Progenitor cell of endocrine pancreas (in vitro differentiated cells): ENCODE measurements around the gene FEZ2. TPM values are rescaled to one million over a fixed set of nuclear protein-coding genes. Genes with fewer than 3 reads are reported as not detected.

Experiments
- DNase-seq: peaks from one replicate; pipeline ENCODE4 v3.0.0; 2021; ENCODE audit warnings: low spot score; ENCODE audit not compliant: unreplicated experiment
- H3K27ac Mint-ChIP-seq: 2 replicates; pipeline ENCODE4 v1.8.0; 2021; ENCODE audit warnings: mild to moderate bottlenecking, moderate library complexity, mixed read lengths
- H3K27me3 Mint-ChIP-seq: 2 replicates; pipeline ENCODE4 v1.8.0; 2021; ENCODE audit warnings: mixed read lengths
- H3K36me3 Mint-ChIP-seq: 2 replicates; pipeline ENCODE4 v1.8.0; 2022; ENCODE audit warnings: mixed read lengths; ENCODE audit not compliant: insufficient read depth
- H3K4me1 Mint-ChIP-seq: 2 replicates; pipeline ENCODE4 v1.8.0; 2021; ENCODE audit warnings: low read depth, mixed read lengths
- H3K4me3 Mint-ChIP-seq: 2 replicates; pipeline ENCODE4 v1.8.0; 2021; ENCODE audit warnings: low read depth, mild to moderate bottlenecking, moderate library complexity, mixed read lengths
- H3K9me3 Mint-ChIP-seq: 2 replicates; pipeline ENCODE4 v1.8.0; 2021; ENCODE audit warnings: low read depth, mixed read lengths
- total RNA-seq: library from RNA; stranded (reverse); gene quantifications from 2 replicates; pipeline ENCODE4 v1.2.1, GENCODE V29; 2021
- TF ChIP-seq, protein P1 (sequence below): fragments of 200-600 bp; sonication (generic); IDR thresholded peaks from one replicate; pipeline ENCODE4 v1.5.0; 2021; ENCODE audit warnings: antibody characterized with exemption, mild to moderate bottlenecking; ENCODE audit not compliant: unreplicated experiment

Gene FEZ2
- total RNA-seq, 1 donor from 2014 or later, result 28.7 TPM

DNA sequence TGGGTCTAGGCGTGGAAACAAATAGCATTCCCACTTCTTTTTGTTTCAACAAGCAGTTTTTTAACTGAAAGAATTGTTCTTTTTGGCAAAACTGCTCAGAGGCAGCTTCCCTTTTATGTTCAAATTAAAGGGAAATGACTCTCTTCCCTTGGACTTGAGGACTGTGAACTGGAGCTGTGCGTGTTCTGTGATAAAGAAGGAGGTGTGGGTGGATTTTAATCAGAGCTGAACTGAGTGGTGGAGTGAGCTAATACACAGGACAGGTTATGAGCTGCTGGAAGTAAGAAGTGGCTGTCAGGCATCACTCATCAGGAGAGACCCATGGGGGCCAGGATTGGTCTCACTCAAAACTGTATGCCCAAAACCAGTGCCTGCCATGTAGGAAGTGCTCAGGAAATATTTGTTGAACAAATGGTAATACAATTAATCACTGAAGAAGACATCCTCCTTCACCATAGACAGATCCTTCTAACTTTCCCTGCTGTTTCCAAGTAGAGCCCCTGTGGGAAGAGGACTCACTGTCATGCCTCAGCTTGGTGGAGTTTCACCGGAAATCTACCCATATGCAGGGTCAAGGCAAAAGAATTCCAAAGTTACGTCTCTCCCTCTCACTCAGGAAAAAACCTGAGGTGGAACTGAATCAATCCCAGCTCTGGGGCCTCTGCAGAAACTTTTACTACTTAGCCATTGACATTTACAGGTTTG is 55.9 kb downstream of the FEZ2 start:
- Mint-ChIP-seq H3K27ac (peak overlapping the region; percentile 20), H3K36me3 (peaks cover 12% of the 10 kb centered on the region), H3K9me3 (no peaks in the 10 kb centered on the region), H3K4me1 (peaks cover 2% of the 10 kb centered on the region), H3K27me3 (no peaks in the 10 kb centered on the region), H3K4me3 (no peak overlapping the region)
- TF ChIP-seq, protein P1, sequence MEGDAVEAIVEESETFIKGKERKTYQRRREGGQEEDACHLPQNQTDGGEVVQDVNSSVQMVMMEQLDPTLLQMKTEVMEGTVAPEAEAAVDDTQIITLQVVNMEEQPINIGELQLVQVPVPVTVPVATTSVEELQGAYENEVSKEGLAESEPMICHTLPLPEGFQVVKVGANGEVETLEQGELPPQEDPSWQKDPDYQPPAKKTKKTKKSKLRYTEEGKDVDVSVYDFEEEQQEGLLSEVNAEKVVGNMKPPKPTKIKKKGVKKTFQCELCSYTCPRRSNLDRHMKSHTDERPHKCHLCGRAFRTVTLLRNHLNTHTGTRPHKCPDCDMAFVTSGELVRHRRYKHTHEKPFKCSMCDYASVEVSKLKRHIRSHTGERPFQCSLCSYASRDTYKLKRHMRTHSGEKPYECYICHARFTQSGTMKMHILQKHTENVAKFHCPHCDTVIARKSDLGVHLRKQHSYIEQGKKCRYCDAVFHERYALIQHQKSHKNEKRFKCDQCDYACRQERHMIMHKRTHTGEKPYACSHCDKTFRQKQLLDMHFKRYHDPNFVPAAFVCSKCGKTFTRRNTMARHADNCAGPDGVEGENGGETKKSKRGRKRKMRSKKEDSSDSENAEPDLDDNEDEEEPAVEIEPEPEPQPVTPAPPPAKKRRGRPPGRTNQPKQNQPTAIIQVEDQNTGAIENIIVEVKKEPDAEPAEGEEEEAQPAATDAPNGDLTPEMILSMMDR, result no peak
- no peak for DNase-seq

GRCh38 chr2:36540986-36541754 is 56.8 kb downstream of the FEZ2 start:
- TF ChIP-seq, protein P1, result no peak
- no peak overlapping the region for H3K4me3 Mint-ChIP-seq
- no peaks in the 10 kb centered on the region for H3K9me3 Mint-ChIP-seq
- no peak overlapping the region for H3K27ac Mint-ChIP-seq
- no peaks in the 10 kb centered on the region for H3K27me3 Mint-ChIP-seq
- peaks cover 2% of the 10 kb centered on the region for H3K4me1 Mint-ChIP-seq
- DNase-seq, result no peak
- H3K36me3 Mint-ChIP-seq, result peaks cover 12% of the 10 kb centered on the region

DNA sequence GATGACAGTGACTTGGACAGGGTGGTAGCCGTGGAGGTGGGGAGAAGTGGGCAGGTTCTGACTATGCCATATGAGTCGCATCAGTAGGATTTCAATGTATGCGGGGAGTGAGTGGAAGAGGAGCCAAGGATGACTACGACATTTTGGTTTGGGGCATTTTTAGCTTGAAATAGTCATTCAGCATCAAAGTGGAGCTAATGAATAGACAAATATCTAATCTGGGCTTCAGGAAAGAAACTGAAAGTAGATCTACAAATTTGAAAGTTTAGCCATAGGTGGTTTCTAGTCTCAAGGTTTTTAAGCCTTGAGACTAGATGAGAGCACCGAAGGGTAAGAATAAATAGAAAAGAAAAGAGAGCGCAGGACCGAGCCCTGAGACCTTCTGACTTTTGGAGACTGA is 58.3 kb downstream of the FEZ2 start:
- Mint-ChIP-seq H3K27ac (no peak overlapping the region), H3K4me3 (no peak overlapping the region), H3K36me3 (peaks cover 7% of the 10 kb centered on the region), H3K27me3 (no peaks in the 10 kb centered on the region), H3K4me1 (peaks cover 2% of the 10 kb centered on the region), H3K9me3 (no peaks in the 10 kb centered on the region)
- TF ChIP-seq, protein P1, result no peak
- no peak for DNase-seq

- Mint-ChIP-seq H3K9me3 (no peaks in the 10 kb centered on the region), H3K27me3 (no peaks in the 10 kb centered on the region), H3K4me1 (peaks cover 2% of the 10 kb centered on the region), H3K36me3 (peaks cover 7% of the 10 kb centered on the region), H3K27ac (no peak overlapping the region), H3K4me3 (no peak overlapping the region)
- TF ChIP-seq, protein P1, result no peak
- no peak for DNase-seq
Measured at GRCh38 chr2:36538335-36538734, 59.6 kb downstream of the FEZ2 start.

GRCh38 chr2:36536776-36537175 is 61.2 kb downstream of the FEZ2 start:
- Mint-ChIP-seq H3K4me3 (no peak overlapping the region), H3K9me3 (no peaks in the 10 kb centered on the region), H3K27me3 (no peaks in the 10 kb centered on the region), H3K4me1 (no peaks in the 10 kb centered on the region), H3K36me3 (peaks cover 8% of the 10 kb centered on the region), H3K27ac (no peak overlapping the region)
- no peak for DNase-seq
- TF ChIP-seq, protein P1, result no peak
